Calu3 (cell line): ENCODE data around the gene GNPTG. TPM values are rescaled to one million over a fixed set of nuclear protein-coding genes. Genes with fewer than 3 reads are reported as not detected.

Experiments used
- BruUV-seq: library from RNA; stranded (reverse); fragments of 400-500 nt; replicated peaks from 2 replicates; lab custom pipeline; 2021; lab: Mats Ljungman, UMichigan
- CTCF ChIA-PET: fragments of 300-600 bp; sonication (Branson Sonifier 250); formaldehyde crosslinking; loops from one replicate; lab custom pipeline; 2022; ENCODE audit warnings: antibody characterized with exemption; lab: Charles Lee
- DNase-seq: peaks from one replicate; pipeline ENCODE4 v3.0.0; 2022
- H3K27ac Mint-ChIP-seq: one replicate; pipeline ENCODE4 v1.8.0; 2022; ENCODE audit warnings: mixed read lengths; ENCODE audit not compliant: unreplicated experiment
- H3K27me3 Mint-ChIP-seq: one replicate; pipeline ENCODE4 v1.8.0; 2022; ENCODE audit warnings: mixed read lengths; ENCODE audit not compliant: unreplicated experiment
- H3K36me3 Mint-ChIP-seq: one replicate; pipeline ENCODE4 v1.8.0; 2022; ENCODE audit warnings: mild to moderate bottlenecking, moderate library complexity, mixed read lengths; ENCODE audit not compliant: insufficient read depth, unreplicated experiment
- H3K4me1 Mint-ChIP-seq: one replicate; pipeline ENCODE4 v1.8.0; 2022; ENCODE audit warnings: mild to moderate bottlenecking, low read depth, mixed read lengths; ENCODE audit not compliant: unreplicated experiment
- H3K4me3 Mint-ChIP-seq: one replicate; pipeline ENCODE4 v1.8.0; 2022; ENCODE audit warnings: mild to moderate bottlenecking, low read depth, moderate library complexity, mixed read lengths; ENCODE audit not compliant: unreplicated experiment
- H3K9me3 Mint-ChIP-seq: one replicate; pipeline ENCODE4 v1.8.0; 2022; ENCODE audit warnings: low read depth, mixed read lengths; ENCODE audit not compliant: unreplicated experiment
- intact Hi-C: fragments of 100-400 bp; cut with micrococcal nuclease; formaldehyde crosslinking; loops from one replicate; pipeline ENCODE4 v1.10.0; 2022; ENCODE audit not compliant: unreplicated experiment
- total RNA-seq: library from RNA; stranded (reverse); gene quantifications from 2 replicates; pipeline ENCODE4 v1.2.3, GENCODE V29; 2022
- TF ChIP-seq, protein P1 (sequence below): fragments of 200-600 bp; IDR thresholded peaks from one replicate; pipeline ENCODE4 v1.8.0; 2022; ENCODE audit warnings: antibody characterized with exemption; ENCODE audit not compliant: unreplicated experiment

Gene GNPTG
- total RNA-seq, 1 experiment from 2014 or later: 63.9 TPM

DNA sequence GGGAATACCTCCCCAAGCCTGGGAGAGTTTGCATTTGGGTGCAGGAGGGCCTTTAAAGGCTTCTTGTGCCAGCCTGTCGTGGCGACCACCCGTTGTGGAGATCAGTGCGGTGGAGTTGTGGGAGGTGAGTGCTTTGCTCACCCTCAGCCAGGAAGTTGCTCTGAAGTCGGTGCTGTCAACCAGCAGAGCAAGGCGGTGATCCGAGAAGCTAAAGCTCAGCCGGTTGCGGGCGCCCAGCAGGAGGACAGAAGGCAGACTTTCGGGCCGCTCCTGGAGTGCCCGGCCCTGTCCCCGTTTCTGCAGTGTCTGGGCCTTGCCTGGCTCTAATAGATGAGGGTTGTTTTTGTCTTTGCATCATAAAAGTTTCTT lies 40.9 kb upstream of the GNPTG start:
- Mint-ChIP-seq H3K4me1 (peaks cover 20% of the 10 kb centered on the region), H3K27me3 (no peaks in the 10 kb centered on the region), H3K36me3 (peaks cover 87% of the 10 kb centered on the region), H3K27ac (peak overlapping the region; percentile 97), H3K4me3 (peak overlapping the region; percentile 98), H3K9me3 (no peaks in the 10 kb centered on the region)
- no peak for DNase-seq
- CTCF ChIA-PET: interaction anchor here (0.6 kb wide), 1 partner anchor 32 kb away, joined by 5 read pairs; no protein-coding TSS in a partner anchor
- TF ChIP-seq, protein P1, sequence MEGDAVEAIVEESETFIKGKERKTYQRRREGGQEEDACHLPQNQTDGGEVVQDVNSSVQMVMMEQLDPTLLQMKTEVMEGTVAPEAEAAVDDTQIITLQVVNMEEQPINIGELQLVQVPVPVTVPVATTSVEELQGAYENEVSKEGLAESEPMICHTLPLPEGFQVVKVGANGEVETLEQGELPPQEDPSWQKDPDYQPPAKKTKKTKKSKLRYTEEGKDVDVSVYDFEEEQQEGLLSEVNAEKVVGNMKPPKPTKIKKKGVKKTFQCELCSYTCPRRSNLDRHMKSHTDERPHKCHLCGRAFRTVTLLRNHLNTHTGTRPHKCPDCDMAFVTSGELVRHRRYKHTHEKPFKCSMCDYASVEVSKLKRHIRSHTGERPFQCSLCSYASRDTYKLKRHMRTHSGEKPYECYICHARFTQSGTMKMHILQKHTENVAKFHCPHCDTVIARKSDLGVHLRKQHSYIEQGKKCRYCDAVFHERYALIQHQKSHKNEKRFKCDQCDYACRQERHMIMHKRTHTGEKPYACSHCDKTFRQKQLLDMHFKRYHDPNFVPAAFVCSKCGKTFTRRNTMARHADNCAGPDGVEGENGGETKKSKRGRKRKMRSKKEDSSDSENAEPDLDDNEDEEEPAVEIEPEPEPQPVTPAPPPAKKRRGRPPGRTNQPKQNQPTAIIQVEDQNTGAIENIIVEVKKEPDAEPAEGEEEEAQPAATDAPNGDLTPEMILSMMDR: no peak
- BruUV-seq: no TSS peak
- intact Hi-C loops: no loop called here

DNA sequence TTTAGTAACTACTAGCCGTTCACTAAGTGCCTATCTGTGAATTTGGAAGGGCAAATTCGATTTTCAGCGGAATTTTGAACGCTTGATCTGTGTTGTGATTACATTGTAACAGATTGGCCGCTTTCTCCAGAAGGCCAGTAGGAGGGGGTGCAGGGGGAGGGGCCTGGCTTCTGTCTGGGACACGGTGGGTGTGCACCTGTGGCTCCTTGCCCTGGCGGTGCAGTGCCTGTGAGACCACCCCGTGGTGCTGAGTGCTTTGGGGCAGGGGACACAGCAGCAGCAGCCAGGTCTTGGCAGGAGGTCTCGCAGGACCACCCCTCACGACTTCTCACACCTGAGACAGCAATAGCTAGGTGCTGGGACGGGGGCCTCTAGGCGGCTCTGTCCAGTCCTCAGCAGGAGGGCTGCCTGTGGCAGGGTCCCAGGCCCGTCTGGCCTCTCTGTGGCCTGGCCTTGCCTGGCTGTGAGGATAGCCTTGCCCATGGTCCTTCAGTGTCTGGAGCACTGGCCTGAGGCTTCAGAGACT lies 40.5 kb upstream of the GNPTG start:
- no peaks in the 10 kb centered on the region for H3K9me3 Mint-ChIP-seq
- H3K36me3 Mint-ChIP-seq: peaks cover 91% of the 10 kb centered on the region
- intact Hi-C loops: no loop called here
- CTCF ChIA-PET: interaction anchor here (0.6 kb wide), 1 partner anchor 31 kb away, joined by 5 read pairs; no protein-coding TSS in a partner anchor
- no TSS peak for BruUV-seq
- no peak for DNase-seq
- H3K27me3 Mint-ChIP-seq: no peaks in the 10 kb centered on the region
- TF ChIP-seq, protein P1: no peak
- H3K4me1 Mint-ChIP-seq: peaks cover 20% of the 10 kb centered on the region
- H3K4me3 Mint-ChIP-seq: peak overlapping the region; percentile 98
- H3K27ac Mint-ChIP-seq: peak overlapping the region; percentile 97

DNA sequence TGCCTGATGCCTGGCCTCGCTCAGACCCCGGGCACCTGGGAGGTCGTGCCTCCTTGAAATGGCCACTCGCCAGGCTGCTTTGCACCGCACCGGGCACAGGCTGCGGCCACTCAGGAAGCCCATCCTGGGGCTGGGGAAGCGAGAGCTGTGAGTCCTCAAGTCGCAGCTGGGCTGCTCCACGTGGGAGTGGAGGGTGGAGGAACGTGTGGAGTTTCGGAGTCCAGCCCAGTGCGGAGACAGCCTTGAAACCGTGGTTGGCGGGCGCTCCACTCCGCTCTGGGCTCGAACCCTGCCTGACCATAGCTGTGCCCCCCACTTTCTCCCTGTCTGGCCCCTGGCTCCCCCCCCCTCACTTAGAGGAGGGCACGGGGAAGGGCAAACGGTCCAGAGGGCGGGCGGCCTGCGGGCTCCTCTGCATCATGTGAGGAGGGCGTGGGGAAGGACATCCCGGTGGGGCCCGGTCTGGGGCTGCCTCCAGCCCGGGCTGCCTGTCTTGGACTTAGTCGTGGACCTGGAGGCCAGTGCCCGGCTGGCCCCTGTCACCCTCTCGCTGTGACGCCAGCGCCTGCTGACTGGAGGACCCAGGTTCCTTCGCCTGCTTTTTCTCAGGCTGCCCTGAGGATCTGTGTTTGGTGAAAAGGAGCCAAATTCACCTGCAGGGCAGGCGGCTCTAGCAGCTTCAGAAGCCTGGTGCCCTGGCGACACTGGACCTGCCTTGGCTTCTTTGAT lies 39.8 kb upstream of the GNPTG start:
- TF ChIP-seq, protein P1: no peak
- no peak for DNase-seq
- Mint-ChIP-seq H3K4me1 (peaks cover 20% of the 10 kb centered on the region), H3K4me3 (peak overlapping the region; percentile 98), H3K27me3 (no peaks in the 10 kb centered on the region), H3K27ac (peak overlapping the region; percentile 97), H3K9me3 (no peaks in the 10 kb centered on the region), H3K36me3 (peaks cover 92% of the 10 kb centered on the region)
- CTCF ChIA-PET: interaction anchor here (0.5 kb wide), 1 partner anchor 17 kb away, joined by 4 read pairs; no protein-coding TSS in a partner anchor
- intact Hi-C loops: no loop called here
- no TSS peak for BruUV-seq

DNA sequence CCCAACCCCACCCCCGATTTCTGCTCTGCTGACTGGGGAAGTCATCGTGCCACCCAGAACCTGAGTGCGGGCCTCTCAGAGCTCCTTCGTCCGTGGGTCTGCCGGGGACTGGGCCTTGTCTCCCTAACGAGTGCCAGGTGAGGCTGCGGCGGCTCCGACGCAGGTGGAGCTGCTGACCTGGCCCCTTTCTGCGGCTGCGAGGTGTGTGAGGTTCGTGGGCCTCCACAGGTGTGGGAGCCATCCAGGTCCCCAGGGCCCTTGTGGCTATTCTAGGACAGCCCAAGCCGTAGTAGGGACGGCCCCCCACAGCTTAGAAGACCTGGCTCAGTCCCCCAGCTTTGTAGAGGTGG lies 39.3 kb upstream of the GNPTG start:
- BruUV-seq: no TSS peak
- Mint-ChIP-seq H3K36me3 (peaks cover 93% of the 10 kb centered on the region), H3K27ac (no peak overlapping the region), H3K4me1 (peaks cover 20% of the 10 kb centered on the region), H3K4me3 (peak overlapping the region; percentile 98), H3K9me3 (no peaks in the 10 kb centered on the region), H3K27me3 (no peaks in the 10 kb centered on the region)
- intact Hi-C loops: no loop called here
- TF ChIP-seq, protein P1: no peak
- DNase-seq: no peak
- CTCF ChIA-PET: interaction anchor here (0.5 kb wide), 1 partner anchor 18 kb away, joined by 4 read pairs; no protein-coding TSS in a partner anchor
